C1 segment of cervical spinal cord (tissue), 14 donors: Measurements from ENCODE around the gene CHST11.
"Not testable (repeated sequence)": the region's sequence is repeated elsewhere in the genome, so short reads cannot be mapped to it uniquely, and the experiment has no call there.

Source experiments
- DNase-seq, 14 donors: peaks; one replicate each; lab custom pipeline; 2025; lab: John Stamatoyannopoulos, UW

The CHST11 gene

DNA sequence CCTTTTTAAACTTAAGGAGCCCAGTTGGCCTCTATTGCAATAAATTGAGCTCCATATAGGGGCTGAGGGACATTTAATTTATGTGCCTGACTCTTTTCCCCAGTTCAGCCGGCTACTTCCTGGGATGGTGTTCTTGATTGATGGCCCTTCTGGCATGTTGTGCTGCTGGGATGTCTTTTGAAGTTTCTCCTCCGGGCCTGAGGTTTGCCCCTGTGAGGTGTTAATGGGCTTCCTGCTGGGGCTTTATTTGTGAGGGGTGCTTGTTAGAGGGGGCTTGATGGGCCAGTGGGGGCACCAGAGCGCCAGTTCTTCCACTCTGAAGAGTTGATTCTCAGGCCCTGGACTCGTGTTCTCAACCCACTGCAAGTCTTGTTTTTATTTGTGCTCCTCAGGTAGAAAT is 69.6 kb downstream of the CHST11 start:
- no peak for DNase-seq

DNA sequence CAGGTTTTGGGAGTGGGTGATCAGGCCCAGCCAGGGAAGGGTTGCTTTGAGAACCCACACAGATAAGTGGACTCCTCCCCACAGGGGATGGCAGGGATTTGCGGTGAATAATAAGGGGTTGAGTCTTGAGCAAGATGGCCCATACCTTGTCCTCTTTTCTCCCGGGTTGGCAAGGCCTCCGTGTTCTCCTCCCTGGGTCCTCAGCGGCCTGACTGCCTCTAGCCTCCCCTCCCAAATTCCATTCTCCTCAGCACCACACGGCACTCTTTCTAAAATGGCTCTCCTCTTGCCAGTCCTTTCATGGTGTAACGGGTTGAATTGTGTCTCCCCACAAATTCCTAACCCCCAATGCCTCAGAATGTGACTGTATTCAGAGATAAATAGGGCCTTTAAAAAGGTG is 70.0 kb downstream of the CHST11 start:
- no peak for DNase-seq

DNA sequence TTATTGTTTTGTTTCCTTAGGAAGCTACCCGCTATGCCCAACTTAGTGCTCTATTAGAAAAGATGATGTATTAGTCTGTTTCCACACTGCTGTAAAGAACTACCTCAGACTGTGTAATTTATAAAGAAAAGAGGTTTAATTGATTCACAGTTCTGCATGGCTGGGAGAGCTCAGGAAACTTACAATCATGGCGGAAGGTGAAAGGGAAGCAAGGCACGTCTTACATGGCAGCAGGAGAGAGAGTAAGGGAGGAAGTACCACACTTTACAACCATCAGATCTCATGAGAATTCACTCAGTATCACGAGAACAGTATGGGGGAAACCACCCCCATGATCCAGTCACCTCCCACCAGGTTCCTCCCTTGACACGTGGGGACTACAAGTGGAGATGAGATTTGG is 70.9 kb downstream of the CHST11 start:
- not testable (repeated sequence) for DNase-seq

DNA sequence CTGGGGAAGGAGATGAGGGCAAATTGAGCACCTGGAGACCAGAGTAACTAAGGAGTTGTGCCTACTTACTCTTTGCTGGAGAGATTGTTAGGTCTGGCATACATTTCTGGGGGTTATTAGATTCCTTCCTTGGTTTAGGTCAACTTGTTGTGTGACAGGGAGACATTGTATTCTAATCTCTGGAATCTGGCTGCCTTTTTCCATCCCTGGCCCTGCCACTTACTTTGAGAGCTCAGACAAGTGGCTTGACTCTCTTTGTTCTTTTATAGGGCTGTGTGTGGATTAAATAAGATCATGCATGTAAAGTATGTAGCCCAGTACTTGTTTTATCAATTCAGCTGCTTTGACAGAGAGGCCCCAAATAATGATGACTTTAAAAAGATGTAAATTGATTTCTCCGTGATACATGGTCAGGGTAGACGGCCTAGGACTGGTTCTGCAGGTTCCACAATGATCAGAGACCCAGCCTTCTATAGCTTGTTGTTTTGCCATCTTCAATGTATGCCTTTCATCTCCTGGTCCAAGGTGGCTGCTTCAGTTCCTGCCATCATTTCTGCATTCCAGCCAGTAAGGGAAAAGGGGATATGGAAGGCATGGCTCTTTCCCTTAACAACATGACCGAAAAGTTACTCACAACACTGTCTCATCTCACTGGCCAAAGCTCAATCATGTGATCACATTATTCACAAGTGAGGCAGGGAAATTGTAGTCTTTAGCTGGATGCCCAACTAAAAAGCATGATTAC is 72.6 kb downstream of the CHST11 start:
- DNase-seq: no peak

DNA sequence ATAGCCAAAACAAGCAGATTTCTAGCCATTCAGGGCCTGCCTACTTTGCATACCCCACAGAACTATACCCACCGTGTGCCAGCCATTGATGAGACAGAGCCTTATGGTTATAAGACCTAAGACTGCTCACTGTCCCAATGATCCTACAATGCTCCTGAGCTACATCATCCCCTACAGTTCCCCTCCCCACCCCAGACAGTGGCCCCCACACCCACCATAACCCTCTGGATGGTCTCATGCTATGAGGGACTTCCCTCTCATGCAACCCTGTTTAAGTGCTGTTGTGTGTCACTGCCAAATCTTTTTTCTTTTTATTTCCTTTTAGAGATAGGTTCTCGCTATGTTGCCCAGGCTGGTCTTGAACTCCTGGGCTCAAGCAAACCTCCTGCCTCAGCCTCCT is 75.9 kb downstream of the CHST11 start:
- no peak for DNase-seq

DNA sequence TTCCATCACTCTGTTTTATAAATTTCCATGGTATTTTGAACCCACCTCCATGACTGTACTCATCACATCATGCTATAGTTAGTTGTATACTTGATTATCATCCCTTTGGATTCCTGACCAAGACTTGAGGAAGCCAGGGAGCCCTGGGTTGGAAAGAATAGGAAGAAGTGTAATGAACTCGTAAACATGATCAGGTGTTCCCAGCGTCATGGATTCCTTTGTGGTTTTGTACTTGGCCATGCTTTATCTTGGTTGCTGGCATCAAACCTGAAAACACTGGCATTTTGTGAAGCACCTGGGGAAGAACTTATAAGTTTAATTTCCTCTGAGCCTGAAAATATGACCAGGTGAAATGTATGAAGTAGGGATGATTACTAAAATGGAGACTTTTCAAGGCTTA is 76.4 kb downstream of the CHST11 start:
- no peak for DNase-seq

DNA sequence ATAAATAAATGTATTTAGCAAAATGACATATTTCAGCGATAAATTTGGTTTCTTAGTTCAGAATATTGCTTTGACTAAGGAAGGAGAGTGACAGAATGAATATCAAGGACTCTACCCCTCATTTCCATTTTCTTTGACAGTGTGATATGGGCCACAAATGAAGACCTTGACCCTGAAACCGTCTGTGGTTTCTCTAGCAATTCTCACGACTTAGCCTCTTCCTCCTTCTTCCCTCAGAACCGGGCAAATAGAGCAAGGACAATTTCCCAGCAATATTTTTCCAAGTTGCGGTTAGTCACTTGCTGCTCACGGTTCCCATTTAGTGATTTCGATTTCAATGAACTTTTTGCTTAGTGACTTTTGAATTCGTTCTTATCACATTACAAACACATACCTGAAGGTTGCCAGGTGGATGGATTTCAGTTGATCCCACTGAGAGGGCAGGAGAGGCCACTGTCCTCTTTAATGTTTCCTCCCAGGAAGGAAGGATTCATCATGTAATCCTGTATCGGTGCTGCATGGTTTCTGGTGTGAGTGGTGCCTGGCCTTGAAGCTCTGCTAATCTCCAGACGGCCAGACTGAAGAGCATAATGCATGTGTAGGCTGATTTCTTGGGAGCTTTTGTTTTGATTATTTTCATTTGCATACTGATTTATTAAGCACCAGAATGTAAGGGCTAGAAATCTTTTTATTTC is 77.6 kb downstream of the CHST11 start:
- no peak for DNase-seq

DNA sequence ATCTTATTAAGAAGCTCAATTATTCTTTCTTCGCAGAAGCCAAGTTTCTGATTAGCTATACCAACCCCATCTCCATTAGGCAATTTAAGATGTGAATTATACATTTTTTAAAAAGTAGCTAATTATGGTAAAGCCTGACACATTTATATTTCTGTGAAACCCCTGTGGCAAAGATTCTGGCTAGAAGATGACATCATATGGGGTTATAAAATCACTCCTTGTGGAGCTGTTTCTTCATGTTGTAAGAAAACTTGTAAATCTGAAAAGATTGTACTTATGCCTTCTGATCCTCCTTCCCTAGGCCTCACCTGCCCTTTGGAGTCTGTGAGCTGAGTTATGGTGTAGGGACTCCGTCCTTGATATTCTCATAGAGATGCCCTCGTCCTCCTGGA is 78.1 kb downstream of the CHST11 start:
- no peak for DNase-seq

DNA sequence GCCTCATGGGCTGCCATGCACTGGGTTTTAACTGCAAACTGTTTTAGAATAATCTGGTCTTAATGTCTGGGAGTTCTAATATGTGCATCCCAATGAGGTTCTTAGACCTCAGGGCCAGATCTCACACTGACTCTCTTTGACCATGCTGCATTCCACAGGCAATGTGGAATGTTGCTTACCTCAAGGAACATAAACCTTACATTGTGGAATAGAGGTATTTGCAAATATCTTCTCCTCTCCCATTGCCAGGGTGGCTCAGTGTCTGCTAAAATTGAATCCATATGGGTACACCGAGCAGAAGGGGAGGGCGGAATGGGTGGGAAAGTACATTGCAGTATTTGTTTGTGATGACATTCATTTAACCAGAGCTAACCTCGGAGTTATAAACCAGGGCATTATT is 78.6 kb downstream of the CHST11 start:
- DNase-seq: no peak

DNA sequence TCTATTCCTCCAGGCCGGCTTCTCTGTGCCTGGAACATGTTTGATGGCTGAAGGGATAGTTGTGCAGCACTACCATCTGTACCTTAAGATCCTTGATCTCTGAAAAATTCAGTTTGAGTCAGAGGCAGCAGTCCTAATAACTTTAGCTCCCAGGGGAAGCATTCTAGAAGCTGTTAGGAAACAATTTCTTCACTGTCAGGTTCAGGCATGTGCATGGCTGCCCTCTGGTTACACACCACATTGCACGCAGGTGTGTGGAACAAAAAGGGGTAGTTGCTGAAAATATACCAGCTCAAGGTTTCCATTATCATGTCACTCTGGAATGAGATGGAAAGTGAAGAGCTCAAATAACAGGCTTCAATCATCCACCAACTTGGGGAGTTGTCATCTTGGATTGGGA is 80.1 kb downstream of the CHST11 start:
- no peak for DNase-seq

DNA sequence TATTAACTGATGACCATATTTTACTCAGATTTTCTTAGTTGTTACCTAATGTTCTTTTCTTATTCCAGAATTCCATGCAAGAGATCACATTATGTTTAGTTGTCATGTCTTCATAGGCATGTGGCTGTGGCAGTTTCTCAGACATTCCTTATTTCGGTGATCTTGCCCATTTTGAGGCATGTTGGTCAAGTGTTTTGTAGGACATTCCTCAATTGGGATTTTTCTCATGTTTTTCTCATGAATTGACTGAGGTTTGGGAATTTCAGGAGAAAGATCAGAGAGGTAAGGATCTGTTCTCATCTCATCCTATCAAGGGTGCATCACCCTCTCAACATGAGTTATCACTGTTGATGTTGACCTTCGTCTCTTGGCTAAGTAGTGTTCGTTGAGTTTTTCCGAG is 81.3 kb downstream of the CHST11 start:
- DNase-seq: no peak

DNA sequence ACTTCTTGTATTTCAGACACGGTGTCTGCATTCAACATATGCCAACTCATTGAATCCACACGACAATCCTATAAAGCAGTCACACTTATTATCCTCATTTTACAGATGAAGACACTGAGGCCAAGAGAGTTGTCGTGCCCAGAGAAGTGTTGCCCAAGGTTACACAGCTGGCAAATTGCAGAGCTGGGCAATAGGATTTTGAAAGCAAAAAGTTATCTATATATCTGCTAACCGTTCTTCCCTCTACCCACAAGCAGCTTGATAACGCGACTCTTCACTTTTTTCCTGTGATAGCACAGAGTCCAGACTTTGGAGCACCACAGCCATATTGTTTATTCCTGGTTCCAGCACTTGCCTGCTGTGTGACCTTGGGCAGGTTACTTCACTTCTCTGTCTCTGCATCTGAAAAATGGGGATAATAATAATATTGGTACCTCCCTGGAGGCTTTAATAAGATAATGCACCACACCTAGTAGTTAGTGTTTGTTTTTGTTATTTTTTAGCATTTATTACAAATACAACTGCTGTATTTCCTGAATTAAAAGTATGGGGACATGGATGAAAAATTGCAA is 82.2 kb downstream of the CHST11 start:
- no peak for DNase-seq

DNA sequence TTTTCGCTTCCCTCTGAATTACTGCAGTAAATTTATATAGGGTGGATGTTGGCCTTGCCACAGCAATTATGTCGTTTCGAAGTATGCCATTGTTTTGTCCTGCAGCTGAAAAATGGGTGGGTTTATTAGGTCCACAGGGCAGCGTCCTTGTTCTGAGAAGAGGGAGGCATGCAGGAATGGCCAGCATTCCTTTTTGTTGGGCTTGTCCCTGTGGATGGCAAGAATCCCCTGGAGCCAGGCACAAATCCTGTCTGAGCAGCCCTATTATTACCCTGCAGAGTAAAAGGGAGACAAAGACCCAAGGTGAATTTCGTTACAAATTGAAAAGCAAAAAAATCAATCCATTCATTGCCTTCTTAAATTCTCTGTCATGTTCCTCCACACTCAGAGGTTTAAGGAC is 88.1 kb downstream of the CHST11 start:
- DNase-seq: no peak

DNA sequence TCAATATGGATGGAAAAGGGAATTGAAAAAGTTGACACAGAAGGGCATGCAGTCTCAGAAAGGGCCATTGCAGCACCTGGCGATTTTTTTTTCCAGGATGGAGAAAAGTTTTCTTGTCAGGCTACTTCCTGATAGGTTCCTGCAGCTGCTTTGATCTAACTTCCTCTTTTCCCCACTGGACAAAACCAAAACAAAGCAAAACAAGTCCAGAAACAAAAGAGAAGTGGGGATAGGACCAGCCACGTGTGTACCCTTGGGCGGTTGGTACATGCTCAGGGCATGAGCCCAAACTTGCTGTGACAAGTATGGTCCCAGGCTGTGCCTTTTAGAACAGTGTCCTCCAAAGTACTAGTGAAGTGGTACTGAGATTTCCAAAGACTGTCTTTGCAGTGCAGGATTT is 89.8 kb downstream of the CHST11 start:
- peak in 7 of 14 donors; percentile 2 to 22 (median 13) for DNase-seq

DNA sequence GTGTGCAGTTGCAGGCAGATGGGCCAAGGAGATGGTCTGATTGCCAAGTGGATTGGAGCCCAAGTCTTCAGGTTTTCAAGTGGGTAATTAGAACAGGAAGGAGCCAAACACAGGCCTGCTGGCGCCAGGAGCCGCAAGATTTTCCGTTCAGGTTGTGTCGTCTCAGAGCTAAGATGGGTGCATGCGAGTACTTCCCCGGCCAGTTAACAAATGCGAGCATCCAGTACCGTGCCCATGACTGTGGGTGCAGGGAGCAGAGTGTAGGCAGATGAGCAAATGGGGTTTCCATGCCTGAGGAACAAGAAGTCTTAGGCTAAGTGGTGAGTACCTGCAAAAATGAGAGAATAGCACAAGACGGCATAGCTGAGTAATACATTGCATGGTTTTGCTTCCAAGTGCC is 90.5 kb downstream of the CHST11 start:
- DNase-seq: no peak

DNA sequence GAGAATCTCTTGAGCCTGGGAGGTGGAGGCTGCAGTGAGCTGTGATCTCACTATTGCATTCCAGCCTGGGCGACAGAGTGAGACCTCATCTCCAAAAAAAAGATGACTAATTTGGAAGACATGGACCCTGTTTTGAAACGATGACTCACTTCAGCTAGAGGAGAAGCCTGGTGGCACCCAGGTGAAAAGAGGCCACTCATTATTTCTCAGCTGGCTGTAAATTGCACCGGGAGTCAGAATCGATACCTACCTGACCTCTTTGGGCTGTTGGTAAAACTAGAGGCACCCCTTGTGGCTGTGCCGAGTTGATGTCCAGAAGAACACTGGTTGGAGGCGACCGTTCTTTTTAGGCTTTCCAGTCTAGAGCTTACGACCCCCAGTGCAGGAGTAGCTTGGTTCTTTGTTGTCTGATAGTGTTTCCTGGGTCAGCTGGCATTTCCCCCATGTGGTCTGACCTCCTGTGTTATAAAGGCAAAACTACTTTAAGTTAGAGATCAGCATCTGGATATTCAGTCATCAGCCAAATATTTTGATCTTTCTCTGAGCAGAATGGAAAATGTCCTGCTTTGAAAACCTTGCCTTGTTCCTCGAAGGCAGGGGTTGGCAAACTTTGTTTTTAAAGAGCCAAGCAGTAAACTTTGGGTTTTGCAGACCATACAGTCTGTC is 93.2 kb downstream of the CHST11 start:
- no peak for DNase-seq

DNA sequence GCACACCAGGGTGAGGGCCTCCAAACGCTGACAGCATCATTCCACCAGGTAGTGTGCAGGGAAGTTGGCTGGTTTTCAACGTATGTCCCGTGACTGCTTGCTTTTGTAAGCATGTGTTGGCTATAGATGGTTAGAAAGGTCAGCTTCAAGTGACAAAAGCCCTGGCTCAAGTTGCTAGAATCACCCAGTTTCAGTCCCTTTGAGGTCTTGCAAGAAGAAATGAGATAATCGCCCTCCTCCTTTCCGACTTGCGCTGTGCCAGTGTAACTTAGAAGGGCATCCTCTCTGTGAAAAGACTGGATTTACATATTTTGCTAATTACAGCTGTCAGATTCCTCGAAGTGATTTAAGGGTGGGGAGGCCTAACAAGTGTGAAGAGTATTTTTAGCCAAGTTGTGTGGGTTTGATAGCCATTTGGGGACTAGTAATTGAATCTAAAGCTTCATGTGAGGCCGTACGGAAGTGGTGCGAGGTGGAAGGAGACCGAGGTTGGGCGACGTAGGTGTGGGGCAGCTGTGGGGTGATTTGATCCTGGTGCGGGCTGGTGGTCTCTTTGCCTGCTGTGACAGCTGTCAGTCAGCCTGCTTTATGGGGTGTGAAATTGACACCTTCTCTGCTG is 94.7 kb downstream of the CHST11 start:
- no peak for DNase-seq

DNA sequence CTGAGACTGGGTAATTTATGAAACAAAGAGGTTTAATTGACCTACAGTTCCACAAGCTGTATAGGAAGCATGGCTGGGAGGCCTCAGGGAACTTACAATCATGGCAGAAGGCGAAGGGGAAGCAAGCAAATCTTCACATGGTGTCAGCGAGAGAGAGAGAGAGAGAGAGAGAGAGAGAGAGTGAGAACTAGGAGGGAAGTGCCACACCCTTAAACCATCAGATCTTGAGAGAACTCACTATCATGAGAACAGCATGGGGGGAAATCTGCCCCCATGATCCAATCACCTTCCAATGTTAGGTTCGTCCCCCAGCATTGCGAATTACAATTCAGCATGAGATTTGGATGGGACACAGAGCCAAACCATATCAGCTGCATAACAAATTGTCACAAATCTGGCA is 96.7 kb downstream of the CHST11 start:
- DNase-seq: no peak

DNA sequence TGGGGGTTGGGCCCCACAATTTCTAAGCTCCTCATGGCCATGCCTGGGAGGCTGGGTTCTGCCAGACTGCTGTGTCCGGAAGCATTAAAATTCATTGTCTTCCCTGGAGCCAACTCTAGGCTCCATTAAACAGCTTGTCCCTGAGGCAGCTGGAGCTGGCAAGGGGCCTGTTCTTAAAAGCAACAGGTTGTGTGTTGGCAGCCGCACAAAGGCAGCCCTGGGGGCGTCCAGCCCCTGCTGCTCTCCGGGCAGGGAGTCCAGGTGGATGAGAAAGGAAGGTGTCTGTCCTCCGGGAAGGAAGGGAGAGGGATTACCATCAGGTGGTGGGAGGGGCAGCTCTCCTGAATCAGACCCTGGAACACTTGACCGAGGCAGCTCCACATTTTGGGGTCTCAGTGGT is 98.9 kb downstream of the CHST11 start:
- no peak for DNase-seq

DNA sequence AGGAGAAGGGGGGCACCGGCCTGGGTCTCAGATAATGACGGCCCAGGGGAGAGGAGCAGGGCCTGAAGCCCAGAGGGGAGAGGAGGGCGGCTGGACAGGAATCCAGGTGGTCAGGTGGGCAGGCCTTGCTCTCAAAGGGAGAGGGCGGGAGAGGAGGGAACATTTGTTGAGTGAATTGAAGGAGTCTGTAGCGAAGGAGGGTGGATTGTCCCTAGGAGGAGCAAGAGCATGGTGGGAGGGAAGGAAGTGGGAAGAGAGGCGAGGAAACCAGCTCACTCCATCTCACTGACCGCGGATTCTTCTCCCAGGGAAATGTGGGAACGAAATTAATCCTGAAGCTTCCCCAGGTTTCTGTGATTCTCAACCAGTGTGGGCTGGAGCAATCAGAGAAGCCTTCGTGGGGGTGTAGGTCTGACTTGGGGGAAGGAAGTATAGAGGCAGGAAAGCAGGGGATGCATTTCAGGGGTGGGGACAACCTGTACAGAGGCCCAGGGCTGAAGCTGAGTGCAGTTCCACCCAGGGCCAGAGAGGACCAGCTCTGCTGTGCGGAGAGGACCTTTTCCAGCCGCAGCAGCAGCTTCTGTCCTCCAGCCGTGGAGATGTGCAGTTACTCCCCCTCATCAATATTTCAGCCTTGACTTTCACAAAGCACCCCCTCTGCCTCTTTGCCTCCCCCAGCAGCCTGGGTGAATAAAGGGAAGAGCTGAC is 100.9 kb downstream of the CHST11 start:
- no peak for DNase-seq

DNA sequence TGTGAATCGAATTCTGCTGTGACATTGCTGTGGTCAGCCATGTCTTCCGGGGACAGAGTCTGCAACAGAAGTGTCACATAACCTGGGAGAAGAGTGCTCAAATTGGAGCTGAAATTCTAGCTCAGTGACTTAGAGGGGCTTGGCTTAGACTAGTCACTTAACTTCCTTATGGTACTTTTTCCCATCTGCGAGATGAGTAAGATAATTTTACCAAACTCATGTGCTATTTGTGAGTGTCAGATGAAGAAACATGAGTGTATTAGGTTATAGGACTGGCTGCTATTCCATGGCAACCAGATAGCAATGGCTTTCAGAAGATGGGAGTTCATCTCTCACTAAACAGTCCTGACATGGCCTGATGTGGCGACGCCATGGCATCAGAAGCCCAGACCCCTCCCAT is 104.1 kb downstream of the CHST11 start:
- DNase-seq: no peak

DNA sequence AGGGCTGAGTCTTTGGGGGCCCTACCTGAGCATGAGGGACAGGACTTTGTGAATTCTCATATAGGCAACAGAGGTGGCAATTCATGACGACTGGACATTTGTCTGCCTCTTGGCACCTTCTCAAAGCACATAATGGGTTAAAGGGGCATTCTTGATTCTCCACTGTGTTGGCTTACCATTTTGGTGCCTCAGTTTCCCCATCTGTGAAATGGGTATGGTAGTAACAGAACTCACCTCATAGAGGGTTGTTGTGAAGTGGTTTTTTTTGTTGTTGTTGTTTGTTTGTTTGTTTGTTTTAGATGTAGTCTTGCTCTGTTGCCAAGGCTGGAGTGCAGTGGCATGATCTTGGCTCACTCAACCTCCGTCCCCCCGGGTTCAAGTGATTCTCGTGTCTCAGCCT is 106.0 kb downstream of the CHST11 start:
- no peak for DNase-seq
